PC-3 (cell line): ENCODE results near the gene KIAA0930. TPM values are rescaled to one million over a fixed set of nuclear protein-coding genes. Genes with fewer than 3 reads are reported as not detected.

Experiments
- ATAC-seq: fragments of 200-7000 bp; cut with Tn5 transposase; 2 replicates; pipeline ENCODE4 v1.9.1; 2020; ENCODE audit warnings: mild to moderate bottlenecking, moderate library complexity
- BruUV-seq: library from RNA; stranded (reverse); fragments of 400-500 nt; replicated peaks from 2 replicates; lab custom pipeline; 2021; lab: Mats Ljungman, UMichigan
- CTCF ChIA-PET: fragments of 300-600 bp; sonication (Branson Sonifier 250); formaldehyde crosslinking; loops from one replicate; lab custom pipeline; 2022; ENCODE audit warnings: antibody characterized with exemption; lab: Charles Lee
- POLR2A ChIA-PET: fragments of 300-600 bp; sonication (Branson Sonifier 250); formaldehyde crosslinking; loops from one replicate; lab custom pipeline; 2022; ENCODE audit warnings: antibody characterized with exemption; ENCODE audit not compliant: unreplicated experiment; lab: Charles Lee
- DNase-seq: peaks from one replicate; pipeline ENCODE4 v3.0.0-alpha.2; 2015
- H2AFZ ChIP-seq: fragments of 300-600 bp; sonication (generic); 2 replicates; pipeline ENCODE4 v1.6.0; 2016; ENCODE audit warnings: antibody characterized with exemption, low read length
- H3F3A ChIP-seq: fragments of 300-600 bp; sonication (generic); one replicate; pipeline ENCODE4 v1.6.0; 2017; ENCODE audit warnings: antibody characterized with exemption, low read length, control low read depth, mild to moderate bottlenecking; ENCODE audit not compliant: unreplicated experiment
- H3K27ac ChIP-seq: fragments of 300-600 bp; sonication (generic); 2 replicates; pipeline ENCODE4 v1.5.1; 2016; ENCODE audit warnings: mild to moderate bottlenecking, low read length
- H3K27me3 ChIP-seq: fragments of 300-600 bp; sonication (generic); 2 replicates; pipeline ENCODE4 v1.6.1; 2016; ENCODE audit warnings: low read length, mixed read lengths
- H3K36me3 ChIP-seq: fragments of 300-600 bp; sonication (generic); 2 replicates; pipeline ENCODE4 v1.6.1; 2016; ENCODE audit warnings: low read depth, mixed run types, low read length, mixed read lengths
- H3K4me1 ChIP-seq: fragments of 300-600 bp; sonication (generic); 2 replicates; pipeline ENCODE4 v1.5.1; 2016; ENCODE audit warnings: low read length; ENCODE audit not compliant: insufficient read depth
- H3K4me2 ChIP-seq: fragments of 300-600 bp; sonication (generic); 2 replicates; pipeline ENCODE4 v1.6.0; 2016; ENCODE audit warnings: low read length
- H3K4me3 ChIP-seq: fragments of 300-600 bp; sonication (generic); 2 replicates; pipeline ENCODE4 v1.5.1; 2016; ENCODE audit warnings: mild to moderate bottlenecking, low read length, mixed read lengths
- H3K79me2 ChIP-seq: fragments of 300-600 bp; sonication (generic); 2 replicates; pipeline ENCODE4 v1.6.1; 2017; ENCODE audit warnings: low read length, mixed read lengths
- H3K9ac ChIP-seq: fragments of 300-600 bp; sonication (generic); 2 replicates; pipeline ENCODE4 v1.6.0; 2016; ENCODE audit warnings: mild to moderate bottlenecking, low read length
- H3K9me2 ChIP-seq: fragments of 300-600 bp; sonication (generic); replicated peaks from 2 replicates; pipeline ENCODE4 v1.6.1; 2016; ENCODE audit warnings: mixed run types, low read length, mixed read lengths
- H3K9me3 ChIP-seq: fragments of 300-600 bp; sonication (generic); 2 replicates; pipeline ENCODE4 v1.6.1; 2016; ENCODE audit warnings: low read length, mixed read lengths
- H4K20me1 ChIP-seq: fragments of 300-600 bp; sonication (generic); 2 replicates; pipeline ENCODE4 v1.6.1; 2016; ENCODE audit warnings: low read length, mixed read lengths
- CTCF ChIP-seq: fragments of 300-600 bp; sonication (generic); conservative IDR thresholded peaks from 2 replicates; pipeline ENCODE4 v1.5.1; 2017; ENCODE audit warnings: antibody characterized with exemption, low read depth, mild to moderate bottlenecking, low read length
- EZH2 ChIP-seq: fragments of 300-600 bp; sonication (generic); IDR thresholded peaks from one replicate; pipeline ENCODE4 v1.6.1; 2017; ENCODE audit warnings: antibody characterized with exemption, mild to moderate bottlenecking, low read length; ENCODE audit not compliant: unreplicated experiment
- EZH2phosphoT487 ChIP-seq: fragments of 300-600 bp; sonication (generic); IDR thresholded peaks from 2 replicates; pipeline ENCODE4 v1.6.1; 2018; ENCODE audit warnings: mild to moderate bottlenecking, antibody characterized with exemption, low read length, borderline replicate concordance
- intact Hi-C: fragments of 100-400 bp; cut with micrococcal nuclease; formaldehyde crosslinking; loops from 2 replicates; pipeline ENCODE4 v1.9.0; 2023
- total RNA-seq: library from RNA; depleted of rRNA; stranded (reverse); fragments of >200 nt; gene quantifications from 2 replicates; pipeline ENCODE4 v1.2.3, GENCODE V29; 2014

Gene KIAA0930
- total RNA-seq, 1 experiment from 2014 or later = 29.8 TPM

GRCh38 chr22:45201678-45202332, 38.9 kb downstream of the KIAA0930 start:
- intact Hi-C loops = loop anchor here (5.0 kb wide), 1 partner anchor 45 kb away; no protein-coding TSS in a partner anchor
- peaks cover 25% of the 10 kb centered on the region for H3K4me1 ChIP-seq
- ATAC-seq (peak; percentile 71), DNase-seq (peak; percentile 89)
- peak overlapping the region; percentile 69 for H3K4me2 ChIP-seq
- H3K36me3 ChIP-seq = no peaks in the 10 kb centered on the region
- H4K20me1 ChIP-seq = no peaks in the 10 kb centered on the region
- no peak overlapping the region for H2AFZ ChIP-seq
- no peaks in the 10 kb centered on the region for H3K9me2 ChIP-seq
- no peaks in the 10 kb centered on the region for H3K79me2 ChIP-seq
- H3K9ac ChIP-seq = peak overlapping the region; percentile 94
- ChIA-PET POLR2A (interaction anchor here (0.5 kb wide), 1 partner anchor 35 kb away, joined by 3 read pairs; no protein-coding TSS in a partner anchor), CTCF (no interaction called here)
- no peak for TF ChIP-seq EZH2
- no peak for TF ChIP-seq CTCF
- TF ChIP-seq EZH2phosphoT487 = no peak
- H3K9me3 ChIP-seq = no peaks in the 10 kb centered on the region
- H3F3A ChIP-seq = peaks cover 3% of the 10 kb centered on the region
- no peaks in the 10 kb centered on the region for H3K27me3 ChIP-seq
- peak overlapping the region; percentile 100 for H3K27ac ChIP-seq
- H3K4me3 ChIP-seq = peak overlapping the region; percentile 51; the same call in 1 of the 2 replicates
- no TSS peak for BruUV-seq

- CTCF ChIA-PET = no interaction called here
These were observed 39.7 kb downstream of the KIAA0930 start for GRCh38 chr22:45200860-45201511.

More at GRCh38 chr22:45200860-45201511, 39.7 kb downstream of the KIAA0930 start:
- BruUV-seq = no TSS peak
- POLR2A ChIA-PET = interaction anchor here (0.5 kb wide), 1 partner anchor 34 kb away, joined by 3 read pairs; no protein-coding TSS in a partner anchor
- Histone ChIP-seq H3K9ac (peak overlapping the region; percentile 94), H3K79me2 (no peaks in the 10 kb centered on the region), H2AFZ (no peak overlapping the region), H3K9me3 (no peaks in the 10 kb centered on the region), H4K20me1 (no peaks in the 10 kb centered on the region), H3K27ac (peak overlapping the region; percentile 100), H3K36me3 (no peaks in the 10 kb centered on the region), H3F3A (peaks cover 3% of the 10 kb centered on the region), H3K4me3 (peak overlapping the region; percentile 51; the same call in 1 of the 2 replicates), H3K4me1 (peaks cover 25% of the 10 kb centered on the region), H3K4me2 (peak overlapping the region; percentile 69), H3K9me2 (no peaks in the 10 kb centered on the region), H3K27me3 (no peaks in the 10 kb centered on the region)
- DNase-seq (peak; percentile 77), ATAC-seq (peak; percentile 74)
- no peak for TF ChIP-seq CTCF
- TF ChIP-seq EZH2 = no peak
- no peak for TF ChIP-seq EZH2phosphoT487
- intact Hi-C loops = loop anchor here (5.0 kb wide), 1 partner anchor 46 kb away; no protein-coding TSS in a partner anchor
